Fibroblast of skin of left quadriceps (primary cell): ENCODE results near the gene F13A1.
"Not testable (repeated sequence)": the region's sequence is repeated elsewhere in the genome, so short reads cannot be mapped to it uniquely, and the experiment has no call there.

Experiments used
- DNase-seq, 2 experiments: peaks; one replicate each; pipeline ENCODE4 v3.0.0-alpha.2; 2013; ENCODE audit warnings: low read depth in 2 of 2

The F13A1 gene

GRCh38 chr6:6317825-6318733 is 2.4 kb downstream of the F13A1 start:
- no peak for DNase-seq

- DNase-seq = no peak
Measured at GRCh38 chr6:6317386-6317785, 3.1 kb downstream of the F13A1 start.

- no peak for DNase-seq
Measured at GRCh38 chr6:6315660-6316059, 4.8 kb downstream of the F13A1 start.

- DNase-seq = no peak
Measured at GRCh38 chr6:6314596-6314995, 5.9 kb downstream of the F13A1 start.

- no peak for DNase-seq
Measured at GRCh38 chr6:6312901-6313441, 7.5 kb downstream of the F13A1 start.

- no peak for DNase-seq
Measured at GRCh38 chr6:6305575-6305974, 14.9 kb downstream of the F13A1 start.

- not testable (repeated sequence) for DNase-seq
Measured at GRCh38 chr6:6300383-6300782, 20.1 kb downstream of the F13A1 start.

- DNase-seq = no peak
Measured at GRCh38 chr6:6293317-6293716, 27.1 kb downstream of the F13A1 start.

- no peak for DNase-seq
Measured at GRCh38 chr6:6287415-6287814, 33.0 kb downstream of the F13A1 start.

GRCh38 chr6:6285679-6286078 is 34.8 kb downstream of the F13A1 start:
- no peak for DNase-seq

- DNase-seq = no peak
Measured at GRCh38 chr6:6284221-6284966, 36.1 kb downstream of the F13A1 start.

GRCh38 chr6:6283746-6284145 is 36.7 kb downstream of the F13A1 start:
- DNase-seq = no peak

- DNase-seq = no peak
Measured at GRCh38 chr6:6282716-6283115, 37.7 kb downstream of the F13A1 start.

- DNase-seq = peak; percentile 87 to 88
Measured at GRCh38 chr6:6277413-6277812, 43.0 kb downstream of the F13A1 start.

- no peak for DNase-seq
Measured at GRCh38 chr6:6270948-6271535, 49.4 kb downstream of the F13A1 start.

- no peak for DNase-seq
Measured at GRCh38 chr6:6260196-6260722, 60.2 kb downstream of the F13A1 start.

GRCh38 chr6:6256886-6257285 is 63.6 kb downstream of the F13A1 start:
- DNase-seq = no peak

- no peak for DNase-seq
Measured at GRCh38 chr6:6256259-6256658, 64.2 kb downstream of the F13A1 start.

- DNase-seq = peak; percentile 29
Measured at GRCh38 chr6:6251555-6252280, 68.7 kb downstream of the F13A1 start.

- DNase-seq = no peak
Measured at GRCh38 chr6:6248651-6249050, 71.8 kb downstream of the F13A1 start.

- DNase-seq = peak; percentile 28 to 35
Measured at GRCh38 chr6:6246544-6246943, 73.9 kb downstream of the F13A1 start.
